Measurements from ENCODE around the gene KCNJ15. TPM values are rescaled to one million over a fixed set of nuclear protein-coding genes. Genes with fewer than 3 reads are reported as not detected.

KCNJ15 gene
- total and polyA plus RNA-seq, 10 of the 15 experiments (the other 5 are each of a cell fraction or from before 2014, with no cell fraction given) = 0.05 to 2.7 (median 0.33) TPM; not detected in 6

DNA sequence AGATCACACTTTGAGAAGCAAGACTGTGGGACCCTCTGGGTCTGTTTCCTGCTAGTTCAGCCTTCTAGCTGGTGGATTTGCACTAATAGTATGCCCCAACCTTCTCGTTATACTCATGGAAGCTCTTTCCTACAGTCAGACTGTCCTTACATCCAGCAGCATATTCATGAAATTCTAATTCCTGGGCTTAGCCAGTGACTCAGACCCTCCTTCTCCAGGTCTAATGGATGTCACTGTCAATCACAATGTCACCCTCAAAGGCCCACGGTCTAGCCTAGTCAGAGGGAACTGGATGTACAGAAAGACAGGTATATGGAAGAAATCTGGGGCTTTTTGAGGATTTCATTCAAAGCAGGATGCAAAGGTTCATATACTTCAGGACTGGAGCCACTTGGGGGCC is 72.4 kb downstream of the KCNJ15 start:
- no peak overlapping the region for H3K4me2 ChIP-seq (ENCODE audit: control insufficient read depth, insufficient read depth)
- no peaks in the 10 kb centered on the region for H3K36me3 ChIP-seq (ENCODE audit: control insufficient read depth in 2 of 2, insufficient read depth in 2 of 2, low read length in 1 of 2)
- no peak overlapping the region for H3K4me3 ChIP-seq
- intact Hi-C loops (cut with micrococcal nuclease; ENCODE audit: unreplicated experiment) = loop anchor here (5.0 kb wide), 1 partner anchor 87 kb away; no protein-coding TSS in a partner anchor
- no TSS peak for BruUV-seq (replicated peaks)
- no peak overlapping the region for H2AFZ ChIP-seq (ENCODE audit: control insufficient read depth, low read depth, low read length)
- DNase-seq (ENCODE audit: low read depth, low spot score) (no peak), ATAC-seq (no peak), FAIRE-seq (no peak)
- H3K9me3 ChIP-seq (replicated peaks; ENCODE audit: control insufficient read depth, insufficient read depth, low read length) = no peaks in the 10 kb centered on the region; the same call in 2 of the 3 replicates
- ChIA-PET SMC1A (ENCODE audit: uncharacterized antibody, unreplicated experiment) (interaction anchor here (0.8 to 1.5 kb wide), 6 partner anchors 23 to 112 kb away, joined by 3 to 8 read pairs (median 4); no protein-coding TSS in a partner anchor), CTCF (interaction anchor here (1.1 kb wide), 1 partner anchor 111 kb away, joined by 3 read pairs; no protein-coding TSS in a partner anchor), POLR2A (no interaction called here), RAD21 (ENCODE audit: unreplicated experiment) (no interaction called here)
- no peaks in the 10 kb centered on the region for H3K27me3 ChIP-seq (replicated peaks in 1 of 2; ENCODE audit: control insufficient read depth in 2 of 2, insufficient read depth in 2 of 2, low read length in 1 of 2)
- in situ Hi-C loops (cut with MboI) = no loop called here
- H3K27ac ChIP-seq (ENCODE audit: control insufficient read depth, insufficient read depth) = no peak overlapping the region
- H4K20me1 ChIP-seq (ENCODE audit: control insufficient read depth, insufficient read depth) = no peaks in the 10 kb centered on the region
- H3K4me1 ChIP-seq (ENCODE audit: control insufficient read depth, insufficient read depth, low read length) = no peaks in the 10 kb centered on the region
- TF ChIP-seq, protein P1, sequence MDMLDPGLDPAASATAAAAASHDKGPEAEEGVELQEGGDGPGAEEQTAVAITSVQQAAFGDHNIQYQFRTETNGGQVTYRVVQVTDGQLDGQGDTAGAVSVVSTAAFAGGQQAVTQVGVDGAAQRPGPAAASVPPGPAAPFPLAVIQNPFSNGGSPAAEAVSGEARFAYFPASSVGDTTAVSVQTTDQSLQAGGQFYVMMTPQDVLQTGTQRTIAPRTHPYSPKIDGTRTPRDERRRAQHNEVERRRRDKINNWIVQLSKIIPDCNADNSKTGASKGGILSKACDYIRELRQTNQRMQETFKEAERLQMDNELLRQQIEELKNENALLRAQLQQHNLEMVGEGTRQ (IDR thresholded peaks at IDR 0.05; ENCODE audit: borderline replicate concordance, low read depth, low read length) = no peak
- TF ChIP-seq, protein P2, sequence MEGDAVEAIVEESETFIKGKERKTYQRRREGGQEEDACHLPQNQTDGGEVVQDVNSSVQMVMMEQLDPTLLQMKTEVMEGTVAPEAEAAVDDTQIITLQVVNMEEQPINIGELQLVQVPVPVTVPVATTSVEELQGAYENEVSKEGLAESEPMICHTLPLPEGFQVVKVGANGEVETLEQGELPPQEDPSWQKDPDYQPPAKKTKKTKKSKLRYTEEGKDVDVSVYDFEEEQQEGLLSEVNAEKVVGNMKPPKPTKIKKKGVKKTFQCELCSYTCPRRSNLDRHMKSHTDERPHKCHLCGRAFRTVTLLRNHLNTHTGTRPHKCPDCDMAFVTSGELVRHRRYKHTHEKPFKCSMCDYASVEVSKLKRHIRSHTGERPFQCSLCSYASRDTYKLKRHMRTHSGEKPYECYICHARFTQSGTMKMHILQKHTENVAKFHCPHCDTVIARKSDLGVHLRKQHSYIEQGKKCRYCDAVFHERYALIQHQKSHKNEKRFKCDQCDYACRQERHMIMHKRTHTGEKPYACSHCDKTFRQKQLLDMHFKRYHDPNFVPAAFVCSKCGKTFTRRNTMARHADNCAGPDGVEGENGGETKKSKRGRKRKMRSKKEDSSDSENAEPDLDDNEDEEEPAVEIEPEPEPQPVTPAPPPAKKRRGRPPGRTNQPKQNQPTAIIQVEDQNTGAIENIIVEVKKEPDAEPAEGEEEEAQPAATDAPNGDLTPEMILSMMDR (IDR thresholded peaks at IDR 0.05 in 2 of 3, conservative IDR thresholded peaks at IDR 0.05 in 1 of 3; ENCODE audit: control insufficient read depth in 2 of 3, extremely low read depth in 1 of 3, insufficient read depth in 1 of 3, low read depth in 3 of 3, low read length in 3 of 3) = no peak
- no peak for TF ChIP-seq ESRRA (IDR thresholded peaks at IDR 0.05; ENCODE audit: low read length)
- no peak for TF ChIP-seq HCFC1 (IDR thresholded peaks at IDR 0.05; ENCODE audit: low read length)
- TF ChIP-seq HDGF (IDR thresholded peaks at IDR 0.05) = no peak
- TF ChIP-seq IKZF1 (conservative IDR thresholded peaks at IDR 0.05) = no peak
- TF ChIP-seq, protein P3, sequence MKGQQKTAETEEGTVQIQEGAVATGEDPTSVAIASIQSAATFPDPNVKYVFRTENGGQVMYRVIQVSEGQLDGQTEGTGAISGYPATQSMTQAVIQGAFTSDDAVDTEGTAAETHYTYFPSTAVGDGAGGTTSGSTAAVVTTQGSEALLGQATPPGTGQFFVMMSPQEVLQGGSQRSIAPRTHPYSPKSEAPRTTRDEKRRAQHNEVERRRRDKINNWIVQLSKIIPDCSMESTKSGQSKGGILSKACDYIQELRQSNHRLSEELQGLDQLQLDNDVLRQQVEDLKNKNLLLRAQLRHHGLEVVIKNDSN (IDR thresholded peaks at IDR 0.05; ENCODE audit: borderline replicate concordance, extremely low read length, insufficient read depth, low read depth, low read length) = no peak
- TF ChIP-seq MTA3 (IDR thresholded peaks at IDR 0.05; ENCODE audit: borderline replicate concordance, low read length) = no peak
- no peak for TF ChIP-seq ZNF592 (IDR thresholded peaks at IDR 0.05)
- TF ChIP-seq RB1 (IDR thresholded peaks at IDR 0.05; ENCODE audit: borderline replicate concordance) = no peak
- TF ChIP-seq BACH1 (IDR thresholded peaks at IDR 0.05; ENCODE audit: borderline replicate concordance) = no peak
- no peak for TF ChIP-seq HDAC6 (IDR thresholded peaks at IDR 0.05; ENCODE audit: unreplicated experiment)
- H3K9ac ChIP-seq (ENCODE audit: control insufficient read depth, insufficient read depth, low read length) = no peak overlapping the region
- WGBS (ENCODE audit: insufficient coverage, insufficient replicate concordance, low lambda C conversion rate, missing lambda C conversion rate) = 0% methylated on average over 2 of the region's 2 CpGs
- no peaks in the 10 kb centered on the region for H3K79me2 ChIP-seq (ENCODE audit: control insufficient read depth, insufficient read depth, low read length)

Data from GM12878 (cell line).